Measurements from ENCODE around the gene HERPUD1. TPM values are rescaled to one million over a fixed set of nuclear protein-coding genes. Genes with fewer than 3 reads are reported as not detected.

The HERPUD1 gene
- total and polyA plus RNA-seq, 9 of the 15 experiments (the other 6 are each of a cell fraction or from before 2014, with no cell fraction given): 14.2 to 60.7 (median 37.4) TPM

DNA sequence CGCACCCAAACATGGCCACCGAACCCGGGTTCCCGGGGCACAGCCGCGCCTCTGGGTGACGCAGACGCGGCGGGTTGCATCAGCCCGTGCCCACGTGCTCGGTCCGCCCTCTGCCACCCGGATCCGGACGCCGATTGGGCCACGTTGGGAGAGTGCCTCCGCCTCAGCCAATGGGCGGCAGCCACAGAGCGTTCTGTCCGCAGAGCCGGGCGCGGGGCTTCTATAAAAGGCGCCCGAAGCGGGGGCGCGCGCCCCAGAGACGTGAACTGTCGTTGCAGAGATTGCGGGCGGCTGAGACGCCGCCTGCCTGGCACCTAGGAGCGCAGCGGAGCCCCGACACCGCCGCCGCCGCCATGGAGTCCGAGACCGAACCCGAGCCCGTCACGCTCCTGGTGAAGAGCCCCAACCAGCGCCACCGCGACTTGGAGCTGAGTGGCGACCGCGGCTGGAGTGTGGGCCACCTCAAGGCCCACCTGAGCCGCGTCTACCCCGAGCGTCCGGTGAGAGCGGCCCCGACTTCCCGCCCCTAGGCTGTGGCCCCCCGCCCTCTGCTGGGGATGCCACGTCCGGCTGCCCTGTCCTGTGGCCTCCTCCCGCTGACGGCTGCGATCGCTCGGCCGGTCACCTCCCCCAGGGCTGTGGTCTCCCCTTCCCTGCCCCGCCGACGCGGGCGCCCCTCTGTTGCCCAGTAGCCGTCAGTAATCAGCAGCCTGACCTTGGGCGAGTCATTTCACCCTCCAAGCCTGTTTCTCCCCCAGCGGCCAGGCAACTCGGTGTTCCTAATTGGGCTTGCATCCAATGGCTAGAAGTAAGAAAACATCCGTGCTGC is at the start of gene HERPUD1 (continued):
- TF ChIP-seq POLR2AphosphoS2 (IDR thresholded peaks at IDR 0.05; ENCODE audit: low read length): peak; percentile 83; the same call in 1 of the 2 replicates
- TF ChIP-seq, protein P1, sequence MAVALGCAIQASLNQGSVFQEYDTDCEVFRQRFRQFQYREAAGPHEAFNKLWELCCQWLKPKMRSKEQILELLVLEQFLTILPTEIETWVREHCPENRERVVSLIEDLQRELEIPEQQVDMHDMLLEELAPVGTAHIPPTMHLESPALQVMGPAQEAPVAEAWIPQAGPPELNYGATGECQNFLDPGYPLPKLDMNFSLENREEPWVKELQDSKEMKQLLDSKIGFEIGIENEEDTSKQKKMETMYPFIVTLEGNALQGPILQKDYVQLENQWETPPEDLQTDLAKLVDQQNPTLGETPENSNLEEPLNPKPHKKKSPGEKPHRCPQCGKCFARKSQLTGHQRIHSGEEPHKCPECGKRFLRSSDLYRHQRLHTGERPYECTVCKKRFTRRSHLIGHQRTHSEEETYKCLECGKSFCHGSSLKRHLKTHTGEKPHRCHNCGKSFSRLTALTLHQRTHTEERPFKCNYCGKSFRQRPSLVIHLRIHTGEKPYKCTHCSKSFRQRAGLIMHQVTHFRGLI (CRISPR knock-in tag; IDR thresholded peaks at IDR 0.05): no peak
- TF ChIP-seq, protein P2, sequence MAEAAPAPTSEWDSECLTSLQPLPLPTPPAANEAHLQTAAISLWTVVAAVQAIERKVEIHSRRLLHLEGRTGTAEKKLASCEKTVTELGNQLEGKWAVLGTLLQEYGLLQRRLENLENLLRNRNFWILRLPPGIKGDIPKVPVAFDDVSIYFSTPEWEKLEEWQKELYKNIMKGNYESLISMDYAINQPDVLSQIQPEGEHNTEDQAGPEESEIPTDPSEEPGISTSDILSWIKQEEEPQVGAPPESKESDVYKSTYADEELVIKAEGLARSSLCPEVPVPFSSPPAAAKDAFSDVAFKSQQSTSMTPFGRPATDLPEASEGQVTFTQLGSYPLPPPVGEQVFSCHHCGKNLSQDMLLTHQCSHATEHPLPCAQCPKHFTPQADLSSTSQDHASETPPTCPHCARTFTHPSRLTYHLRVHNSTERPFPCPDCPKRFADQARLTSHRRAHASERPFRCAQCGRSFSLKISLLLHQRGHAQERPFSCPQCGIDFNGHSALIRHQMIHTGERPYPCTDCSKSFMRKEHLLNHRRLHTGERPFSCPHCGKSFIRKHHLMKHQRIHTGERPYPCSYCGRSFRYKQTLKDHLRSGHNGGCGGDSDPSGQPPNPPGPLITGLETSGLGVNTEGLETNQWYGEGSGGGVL (CRISPR knock-in tag; IDR thresholded peaks at IDR 0.05): no peak
- TF ChIP-seq RAD51 (IDR thresholded peaks at IDR 0.05; ENCODE audit: borderline replicate concordance, low read depth): peak; percentile 87
- TF ChIP-seq, protein P3, sequence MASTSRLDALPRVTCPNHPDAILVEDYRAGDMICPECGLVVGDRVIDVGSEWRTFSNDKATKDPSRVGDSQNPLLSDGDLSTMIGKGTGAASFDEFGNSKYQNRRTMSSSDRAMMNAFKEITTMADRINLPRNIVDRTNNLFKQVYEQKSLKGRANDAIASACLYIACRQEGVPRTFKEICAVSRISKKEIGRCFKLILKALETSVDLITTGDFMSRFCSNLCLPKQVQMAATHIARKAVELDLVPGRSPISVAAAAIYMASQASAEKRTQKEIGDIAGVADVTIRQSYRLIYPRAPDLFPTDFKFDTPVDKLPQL (IDR thresholded peaks at IDR 0.05; ENCODE audit: extremely low read depth, insufficient read length): peak; percentile 94
- no peak for TF ChIP-seq HDAC3 (IDR thresholded peaks at IDR 0.05; ENCODE audit: borderline replicate concordance, partially characterized antibody)
- TF ChIP-seq RBBP5 (IDR thresholded peaks at IDR 0.05; ENCODE audit: borderline replicate concordance, insufficient read depth, low read length, poor library complexity, severe bottlenecking): peak; percentile 78
- TF ChIP-seq, protein P4, sequence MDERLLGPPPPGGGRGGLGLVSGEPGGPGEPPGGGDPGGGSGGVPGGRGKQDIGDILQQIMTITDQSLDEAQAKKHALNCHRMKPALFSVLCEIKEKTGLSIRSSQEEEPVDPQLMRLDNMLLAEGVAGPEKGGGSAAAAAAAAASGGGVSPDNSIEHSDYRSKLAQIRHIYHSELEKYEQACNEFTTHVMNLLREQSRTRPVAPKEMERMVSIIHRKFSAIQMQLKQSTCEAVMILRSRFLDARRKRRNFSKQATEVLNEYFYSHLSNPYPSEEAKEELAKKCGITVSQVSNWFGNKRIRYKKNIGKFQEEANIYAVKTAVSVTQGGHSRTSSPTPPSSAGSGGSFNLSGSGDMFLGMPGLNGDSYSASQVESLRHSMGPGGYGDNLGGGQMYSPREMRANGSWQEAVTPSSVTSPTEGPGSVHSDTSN (CRISPR knock-in tag; IDR thresholded peaks at IDR 0.05; ENCODE audit: low read depth): no peak
- TF ChIP-seq, protein P4 (tag; conservative IDR thresholded peaks at IDR 0.05; ENCODE audit: low read depth): peak; percentile 72
- no peak for TF ChIP-seq ZNF134 (CRISPR knock-in tag; conservative IDR thresholded peaks at IDR 0.05)
- TF ChIP-seq, protein P5, sequence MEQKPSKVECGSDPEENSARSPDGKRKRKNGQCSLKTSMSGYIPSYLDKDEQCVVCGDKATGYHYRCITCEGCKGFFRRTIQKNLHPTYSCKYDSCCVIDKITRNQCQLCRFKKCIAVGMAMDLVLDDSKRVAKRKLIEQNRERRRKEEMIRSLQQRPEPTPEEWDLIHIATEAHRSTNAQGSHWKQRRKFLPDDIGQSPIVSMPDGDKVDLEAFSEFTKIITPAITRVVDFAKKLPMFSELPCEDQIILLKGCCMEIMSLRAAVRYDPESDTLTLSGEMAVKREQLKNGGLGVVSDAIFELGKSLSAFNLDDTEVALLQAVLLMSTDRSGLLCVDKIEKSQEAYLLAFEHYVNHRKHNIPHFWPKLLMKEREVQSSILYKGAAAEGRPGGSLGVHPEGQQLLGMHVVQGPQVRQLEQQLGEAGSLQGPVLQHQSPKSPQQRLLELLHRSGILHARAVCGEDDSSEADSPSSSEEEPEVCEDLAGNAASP (IDR thresholded peaks at IDR 0.05): no peak
- TF ChIP-seq TEAD1 (CRISPR knock-in tag; IDR thresholded peaks at IDR 0.05): no peak; a peak in 1 of 4 replicates
- peak; percentile 98 for TF ChIP-seq PCBP1 (IDR thresholded peaks at IDR 0.05; ENCODE audit: low read depth, low read length, poor library complexity, severe bottlenecking)
- no peak for TF ChIP-seq ZNF696 (CRISPR knock-in tag; conservative IDR thresholded peaks at IDR 0.05)
- TF ChIP-seq ZNF146 (CRISPR knock-in tag; IDR thresholded peaks at IDR 0.05; ENCODE audit: unreplicated experiment): no peak
- TF ChIP-seq SIN3A (IDR thresholded peaks at IDR 0.05; ENCODE audit: borderline replicate concordance in 2 of 2, control insufficient read depth in 1 of 2, low read depth in 2 of 2, low read length in 2 of 2): peak; percentile 12 to 70; a peak in 2 of 4 replicates
- no peak for TF ChIP-seq ZNF785 (CRISPR knock-in tag; IDR thresholded peaks at IDR 0.05)
